ENCODE results near the gene SKAP1.

Gene SKAP1

GRCh38 chr17:48328457-48328856 lies 101.6 kb downstream of the SKAP1 start:
- POLR2A ChIA-PET (ENCODE audit: low non-redundant PET): no interaction called here
- no peak overlapping the region for H3K27ac ChIP-seq
- no peak for DNase-seq (ENCODE audit: low spot score)
- CTCF ChIA-PET: interaction anchor here (0.7 kb wide), 1 partner anchor 17 kb away, joined by 3 read pairs; no protein-coding TSS in a partner anchor
- TF ChIP-seq CTCF (conservative IDR thresholded peaks at IDR 0.05; ENCODE audit: low read depth): no peak

GRCh38 chr17:48326310-48326709 lies 103.7 kb downstream of the SKAP1 start:
- CTCF ChIA-PET: no interaction called here
- POLR2A ChIA-PET (ENCODE audit: low non-redundant PET): no interaction called here
- no peak for DNase-seq (ENCODE audit: low spot score)
- TF ChIP-seq CTCF (conservative IDR thresholded peaks at IDR 0.05; ENCODE audit: low read depth): no peak
- no peak overlapping the region for H3K27ac ChIP-seq

GRCh38 chr17:48322060-48322459 lies 108.0 kb downstream of the SKAP1 start:
- no peak for DNase-seq (ENCODE audit: low spot score)
- peak; percentile 19; the same call in 1 of the 2 replicates for TF ChIP-seq CTCF (conservative IDR thresholded peaks at IDR 0.05; ENCODE audit: low read depth)
- ChIA-PET CTCF (interaction anchor here (0.6 to 2.1 kb wide), 7 partner anchors 12 to 326 kb away, joined by 3 to 6 read pairs (median 4); no protein-coding TSS in a partner anchor), POLR2A (ENCODE audit: low non-redundant PET) (no interaction called here)
- H3K27ac ChIP-seq: no peak overlapping the region

- no peak for TF ChIP-seq CTCF (conservative IDR thresholded peaks at IDR 0.05; ENCODE audit: low read depth)
- ChIA-PET POLR2A (ENCODE audit: low non-redundant PET) (no interaction called here), CTCF (no interaction called here)
- DNase-seq (ENCODE audit: low spot score): no peak
- no peak overlapping the region for H3K27ac ChIP-seq
These were observed 112.3 kb downstream of the SKAP1 start for GRCh38 chr17:48317732-48318131.

GRCh38 chr17:48314716-48315115 lies 115.3 kb downstream of the SKAP1 start:
- CTCF ChIA-PET: no interaction called here
- H3K27ac ChIP-seq: no peak overlapping the region
- DNase-seq (ENCODE audit: low spot score): no peak
- POLR2A ChIA-PET (ENCODE audit: low non-redundant PET): no interaction called here
- TF ChIP-seq CTCF (conservative IDR thresholded peaks at IDR 0.05; ENCODE audit: low read depth): no peak

GRCh38 chr17:48313096-48313755 lies 116.8 kb downstream of the SKAP1 start:
- no peak overlapping the region for H3K27ac ChIP-seq
- DNase-seq (ENCODE audit: low spot score): no peak
- POLR2A ChIA-PET (ENCODE audit: low non-redundant PET): no interaction called here
- CTCF ChIA-PET: no interaction called here
- TF ChIP-seq CTCF (conservative IDR thresholded peaks at IDR 0.05; ENCODE audit: low read depth): no peak

Measured in RWPE1 (cell line).